T-helper 1 cell treated with Interleukin-12 subunit alpha and Interleukin-12 subunit beta and Interleukin-4 antibody, amounts not matched to agents 30 ng/mL and 1 ng/mL, for 36 hours (primary cell): ENCODE measurements around the gene KIAA1614. TPM values are rescaled to one million over a fixed set of nuclear protein-coding genes. Genes with fewer than 3 reads are reported as not detected.

ENCODE experiments used
- intact Hi-C: fragments of 100-400 bp; cut with micrococcal nuclease; formaldehyde crosslinking; loops from one replicate; pipeline ENCODE4 v1.15.1; 2024
- total RNA-seq: library from RNA; stranded (reverse); gene quantifications from 2 replicates; pipeline ENCODE4 v1.2.3, GENCODE V29; 2022

The KIAA1614 gene, protein sequence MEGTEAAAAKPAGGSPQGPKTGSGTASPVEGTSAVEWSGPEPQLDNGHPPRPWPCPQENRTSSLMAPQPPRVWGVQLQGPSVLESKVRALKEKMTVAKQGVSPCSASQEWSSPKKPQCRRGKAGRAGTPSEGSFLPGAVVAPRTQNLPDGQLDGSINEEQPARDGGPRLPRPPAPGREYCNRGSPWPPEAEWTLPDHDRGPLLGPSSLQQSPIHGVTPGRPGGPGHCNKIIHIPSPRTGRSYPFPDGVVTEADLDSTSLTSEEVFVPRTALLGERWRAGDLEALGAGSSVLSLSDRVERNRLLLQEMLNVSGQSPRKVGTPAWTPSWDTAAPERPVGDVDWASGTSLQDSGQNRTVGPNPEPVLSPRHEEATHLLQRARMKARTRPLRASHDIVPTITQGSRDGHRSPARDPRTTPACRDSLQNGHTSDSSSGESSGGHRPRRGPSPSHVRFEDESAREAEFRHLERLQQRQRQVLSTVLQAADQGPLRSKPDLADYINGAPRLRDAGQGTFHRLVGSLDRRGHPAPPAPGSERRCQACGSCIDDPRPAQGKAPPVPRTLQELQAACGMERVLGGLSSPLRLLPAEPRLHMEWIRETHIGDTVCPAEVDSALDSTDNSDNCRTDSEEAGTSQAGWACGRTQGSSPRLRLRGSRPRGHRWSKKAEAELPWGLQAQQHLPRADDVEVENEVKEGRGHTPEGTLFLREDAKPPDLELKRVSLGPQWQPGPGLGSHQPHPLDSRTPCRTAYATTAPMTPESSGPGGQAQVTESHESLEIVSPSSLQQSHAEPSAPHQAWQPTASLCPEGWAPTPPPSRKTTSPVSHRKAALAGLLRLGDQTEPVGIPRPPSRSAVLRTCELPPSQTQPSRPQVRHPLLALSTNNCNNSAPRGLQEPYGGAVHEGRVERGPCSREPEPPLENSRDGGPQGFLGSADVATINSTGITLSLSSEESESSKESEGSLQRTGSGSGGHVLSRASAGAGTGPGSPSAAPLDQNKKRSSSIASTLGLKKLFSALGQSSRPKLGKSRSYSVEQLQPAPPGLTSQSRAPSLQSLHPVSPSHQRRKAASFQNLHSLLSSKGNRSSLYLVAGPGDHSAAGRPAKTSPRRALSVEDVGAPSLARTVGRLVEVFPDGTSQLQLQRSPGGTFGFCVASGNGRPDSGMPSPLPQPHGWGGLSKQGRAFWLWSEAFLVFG
- 0.37 and 0.76 TPM in 2 replicates for total RNA-seq

DNA sequence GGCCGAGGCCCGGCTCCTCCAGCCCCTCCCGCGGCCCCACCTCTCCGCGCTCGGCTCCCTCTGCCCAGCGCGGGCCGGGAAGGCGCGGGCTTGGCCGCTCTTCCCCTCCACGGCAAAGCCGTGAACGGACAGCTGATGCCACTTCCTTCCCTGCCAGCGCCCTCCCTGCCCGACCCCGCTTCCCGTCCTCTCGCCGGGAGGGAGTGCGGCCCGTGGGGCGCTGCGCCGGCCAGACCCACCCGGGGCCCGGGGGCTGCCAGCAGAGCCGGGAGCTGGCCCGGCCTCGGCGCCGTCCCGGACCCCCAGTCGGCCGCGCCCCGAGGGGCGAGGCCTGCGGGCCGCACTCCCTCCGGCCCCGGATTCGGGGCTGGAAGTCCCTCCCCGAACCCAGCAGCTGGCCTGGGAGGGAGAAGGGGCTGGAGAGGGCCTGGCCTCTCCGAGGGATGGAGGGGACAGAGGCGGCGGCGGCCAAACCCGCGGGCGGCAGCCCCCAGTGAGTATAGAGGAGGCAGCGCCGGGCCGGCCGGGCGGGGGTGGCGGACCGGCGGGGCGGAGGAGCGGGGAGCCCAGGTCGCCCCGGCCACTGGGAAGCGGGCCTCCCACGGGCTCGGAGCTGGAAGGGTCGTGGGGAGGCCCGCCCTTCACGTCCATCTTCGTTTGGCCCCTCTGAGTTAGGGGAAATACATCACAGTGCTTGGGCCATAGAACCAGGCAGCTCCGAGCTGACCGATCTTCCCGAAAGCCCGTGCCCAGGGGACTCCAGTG is at the start of gene KIAA1614:
KIAA1614 (plus strand) TSS at position 97 of the 765 bp plus-strand sequence; CDS start at position 444, 347 bp downstream.
- intact Hi-C loops = no loop called here

DNA sequence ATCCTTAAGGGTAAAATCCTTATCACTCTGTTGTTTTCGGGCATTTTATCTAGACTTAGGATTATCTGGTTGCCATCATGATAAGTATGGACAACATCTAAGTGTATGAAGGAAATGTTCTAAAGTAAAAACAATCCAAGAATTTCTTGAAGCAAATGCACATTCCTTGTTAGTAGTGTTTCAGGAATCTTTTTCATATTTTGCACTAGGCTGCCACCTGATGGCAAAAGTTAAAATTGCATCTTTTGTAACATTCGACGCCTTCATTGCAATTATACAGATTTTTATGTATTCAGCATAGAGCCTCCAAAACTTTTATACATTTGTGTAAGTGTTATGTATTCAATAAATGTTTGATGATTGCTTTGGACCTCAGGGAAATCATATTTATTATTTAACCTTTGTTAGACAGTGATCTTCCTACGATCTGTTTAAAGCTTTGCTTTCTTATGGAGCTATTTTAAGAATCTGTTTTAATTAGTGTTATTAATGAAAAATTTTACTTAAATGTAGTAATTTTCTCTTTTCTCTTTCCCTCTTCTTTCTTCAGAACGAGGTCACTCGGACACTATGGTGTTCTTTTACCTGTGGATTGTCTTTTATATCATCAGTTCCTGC is 49.4 kb upstream of the KIAA1614 start:
- intact Hi-C loops = loop anchor here (5.0 kb wide), 3 partner anchors 86 to 304 kb away; partner anchors contain the start of gene XPR1

DNA sequence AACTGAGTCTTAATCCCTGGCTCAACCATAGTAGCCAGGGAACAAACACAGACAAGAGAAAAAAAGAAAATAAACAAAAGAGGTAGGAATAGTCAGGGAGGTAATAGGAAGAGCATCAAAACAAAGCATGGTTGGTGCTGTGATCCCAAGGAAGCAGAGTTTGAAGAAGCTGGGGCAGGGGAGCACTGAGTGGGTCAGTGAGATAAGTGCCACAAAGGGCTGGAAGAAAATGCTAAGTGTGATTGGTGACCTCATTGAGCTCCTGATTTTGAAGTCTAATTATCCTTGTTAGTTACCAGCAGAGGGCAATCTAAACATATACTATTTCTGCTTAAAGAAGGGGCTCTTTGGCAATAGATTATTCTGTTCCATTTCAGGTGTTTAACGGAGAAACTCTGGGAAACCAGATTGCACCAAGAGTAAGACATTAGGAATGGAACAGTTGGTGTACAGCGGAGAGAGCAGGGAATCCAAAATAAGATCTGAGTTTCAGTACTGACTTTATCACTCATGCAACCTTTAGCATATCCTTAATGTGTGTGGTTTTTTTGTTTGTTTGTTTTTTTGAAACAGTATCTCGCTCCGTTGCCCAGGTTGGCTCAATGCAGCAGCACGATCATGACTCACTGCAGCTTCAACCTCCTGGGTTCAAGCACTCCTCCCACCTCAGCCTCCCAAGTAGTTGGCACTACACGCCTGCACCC is 30.7 kb upstream of the KIAA1614 start:
- intact Hi-C loops = loop anchor here (1.0 to 5.0 kb wide), 7 partner anchors 100 to 540 kb away; no protein-coding TSS in a partner anchor

DNA sequence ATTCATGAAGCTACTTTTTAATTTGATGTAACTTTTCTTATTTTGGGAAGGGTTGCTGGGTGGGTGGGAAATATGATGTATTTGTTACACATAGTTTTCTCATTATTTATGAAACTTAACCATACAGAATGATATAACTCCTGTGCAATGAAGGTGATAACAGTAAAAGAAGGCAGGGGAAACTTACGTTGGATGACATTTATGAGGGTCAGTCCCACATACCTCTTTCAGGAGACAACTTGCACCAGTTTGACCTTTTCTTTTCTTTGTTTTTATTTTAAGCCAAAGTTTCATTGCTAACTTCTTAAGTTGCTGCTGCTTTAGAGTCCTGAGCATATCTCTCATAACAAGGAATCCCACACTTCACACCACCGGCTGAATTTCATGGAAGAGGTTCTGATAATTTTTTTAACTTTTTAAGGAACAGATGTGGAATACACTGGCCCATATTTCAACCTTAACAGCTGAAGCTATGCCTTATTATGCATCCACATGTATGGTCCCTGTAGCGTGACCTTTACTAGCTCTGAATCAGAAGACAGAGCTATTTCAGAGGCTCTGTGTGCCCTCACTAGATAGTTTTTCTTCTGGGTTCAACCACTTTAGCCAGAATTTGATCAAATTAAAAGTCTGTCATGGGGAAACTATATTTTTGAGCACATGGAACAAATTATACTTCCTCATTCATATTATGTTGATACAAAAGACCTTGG is 28.0 kb upstream of the KIAA1614 start:
- intact Hi-C loops = loop anchor here (5.0 kb wide), 2 partner anchors 98 to 538 kb away; no protein-coding TSS in a partner anchor

DNA sequence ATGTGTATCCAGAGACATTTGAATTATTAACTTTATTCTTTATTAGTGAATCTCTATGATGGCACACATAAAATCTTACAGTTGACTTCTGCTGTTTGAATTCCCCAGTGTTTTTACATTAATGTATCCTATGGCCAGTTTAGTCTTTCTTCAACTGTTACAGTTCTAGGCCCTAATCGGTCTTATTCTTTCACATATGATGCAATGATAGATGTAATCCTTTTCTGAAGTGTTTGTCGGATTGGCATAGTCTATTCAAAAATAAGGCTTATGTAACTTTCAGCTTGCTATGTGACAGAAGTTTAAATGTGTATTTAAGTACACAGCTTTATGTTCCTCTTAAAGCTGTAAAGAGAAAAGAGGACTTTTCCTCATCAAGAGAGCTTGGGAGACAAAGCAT is 26.4 kb upstream of the KIAA1614 start:
- intact Hi-C loops = no loop called here

DNA sequence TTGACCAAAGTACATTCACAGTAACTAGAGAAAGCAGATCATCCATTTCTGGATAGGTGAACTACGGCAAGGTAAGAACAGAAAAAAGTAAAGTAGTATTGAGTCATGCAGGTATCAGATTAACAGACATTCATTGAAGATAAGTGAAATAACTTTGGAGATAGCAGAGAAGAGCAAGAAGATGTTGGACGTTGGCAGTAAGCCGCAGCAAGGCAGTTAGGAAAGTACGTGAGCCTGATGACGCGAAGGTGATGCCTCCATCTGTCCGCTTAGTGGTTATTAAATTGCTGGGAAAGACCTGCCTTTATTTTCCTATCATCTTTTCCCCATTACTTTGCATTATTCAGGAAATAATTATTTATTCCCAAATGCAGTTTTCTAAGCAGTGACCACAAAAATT is 24.9 kb upstream of the KIAA1614 start:
- intact Hi-C loops = no loop called here

DNA sequence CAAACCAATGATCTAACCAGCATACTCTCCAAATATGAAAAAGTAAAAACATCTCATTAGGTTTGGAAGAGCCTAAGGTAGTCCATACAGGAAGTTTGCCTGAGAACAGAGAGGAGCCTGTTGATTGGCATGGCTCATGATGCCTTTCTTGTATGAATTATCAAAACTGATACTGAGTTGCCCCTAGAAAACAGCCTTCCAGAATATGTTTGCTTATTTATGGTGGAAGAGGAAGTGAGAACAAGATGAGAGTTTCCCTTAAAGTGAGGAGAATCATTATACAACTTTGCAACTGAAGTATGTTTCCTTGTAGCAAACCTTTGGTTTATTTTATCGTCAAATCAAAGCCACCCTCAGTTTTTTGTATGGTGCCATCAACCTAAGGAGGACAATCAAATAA is 23.8 kb upstream of the KIAA1614 start:
- intact Hi-C loops = no loop called here

DNA sequence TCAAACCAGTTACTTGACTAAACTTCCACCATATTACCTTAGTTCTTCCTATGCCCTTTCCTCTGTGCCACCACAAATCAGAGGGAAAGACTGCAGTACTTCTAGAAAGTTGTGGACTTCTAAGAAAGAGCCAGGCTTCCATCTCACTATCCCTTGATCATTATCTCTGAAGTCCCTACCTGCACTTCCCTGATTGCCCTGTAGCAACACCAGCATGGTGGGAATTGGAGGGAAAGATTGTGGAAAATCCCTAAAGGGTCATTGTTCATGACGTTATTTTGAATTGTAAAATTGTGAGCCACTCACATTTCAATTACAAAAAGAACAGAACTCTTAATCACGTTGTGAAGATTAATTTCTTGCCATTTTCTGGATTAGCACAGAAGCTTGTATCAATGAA is 23.4 kb upstream of the KIAA1614 start:
- intact Hi-C loops = no loop called here

DNA sequence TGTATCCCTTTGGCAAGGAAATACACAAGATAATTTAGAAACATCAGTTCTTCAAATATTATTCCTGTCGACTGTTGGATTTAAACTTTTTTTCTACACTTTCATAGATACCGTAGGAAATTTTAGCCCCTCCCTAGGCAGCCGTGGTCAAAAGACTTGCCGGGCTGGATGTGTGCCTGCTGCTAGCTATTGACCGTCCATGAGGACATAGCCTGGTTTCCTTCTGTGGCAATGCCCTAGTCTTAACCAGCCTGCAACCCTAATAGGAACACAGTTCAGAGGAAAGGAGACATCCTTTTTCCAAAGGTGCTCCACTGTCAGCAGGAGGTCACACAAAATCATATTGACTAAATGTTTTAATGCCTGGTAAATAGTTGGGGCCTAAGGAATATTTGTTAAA is 20.4 kb upstream of the KIAA1614 start:
- intact Hi-C loops = no loop called here

DNA sequence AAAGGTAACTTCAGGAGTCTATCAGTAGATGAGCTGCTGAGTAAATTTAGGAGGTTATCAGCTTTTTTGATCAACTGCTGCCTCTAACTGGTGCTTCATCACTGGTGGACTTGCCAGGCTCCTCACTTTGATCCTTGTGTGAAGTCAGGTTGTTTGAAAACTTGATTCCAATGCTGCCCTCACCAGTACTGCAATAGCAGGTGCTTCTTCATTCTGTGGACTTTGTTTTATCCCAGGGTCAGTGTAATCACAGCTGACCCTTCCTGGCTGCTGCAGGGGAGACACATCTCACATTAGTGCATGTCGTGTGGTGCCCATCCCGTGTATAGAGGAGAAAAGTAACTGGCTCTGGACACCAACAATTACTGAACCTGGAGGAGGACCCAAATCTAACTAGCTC is 20.0 kb upstream of the KIAA1614 start:
- intact Hi-C loops = no loop called here

DNA sequence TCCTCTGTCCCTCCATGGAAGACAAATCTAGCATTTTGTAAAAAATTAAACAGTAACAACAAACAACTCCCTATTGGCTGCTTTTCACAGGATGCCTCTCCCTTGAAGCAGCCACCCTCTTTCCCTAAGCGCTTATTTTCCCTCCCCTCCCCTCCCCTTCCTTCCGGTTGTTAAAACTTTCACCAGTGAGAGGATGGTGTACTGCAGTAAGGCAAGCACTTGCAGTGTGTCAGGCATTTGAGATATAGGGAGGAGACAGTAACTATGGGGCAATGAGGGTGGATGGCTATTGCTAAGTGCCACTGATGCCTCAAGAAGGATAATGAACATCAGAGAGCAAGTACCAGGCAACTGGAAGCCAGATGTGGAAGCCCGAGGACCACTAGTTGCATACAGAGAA is 19.1 kb upstream of the KIAA1614 start:
- intact Hi-C loops = no loop called here

DNA sequence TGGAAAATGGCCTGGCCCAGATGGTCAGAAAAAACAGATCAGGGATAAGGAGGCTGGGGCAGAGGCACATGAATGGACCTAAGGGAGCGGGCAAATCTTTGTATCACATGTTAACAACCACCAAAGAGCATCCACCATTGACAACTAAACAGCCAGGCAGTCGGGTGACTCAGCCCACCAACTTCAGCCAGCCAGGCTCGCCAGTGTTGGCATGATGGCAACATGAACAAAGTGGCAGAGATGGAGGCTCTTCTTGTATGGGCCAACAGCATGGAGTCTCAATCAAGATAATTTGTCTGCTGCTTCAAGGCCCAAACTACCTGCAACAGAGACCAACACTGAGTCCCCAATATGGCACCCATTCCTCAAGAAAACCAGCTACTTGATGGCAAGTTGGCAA is 16.5 kb upstream of the KIAA1614 start:
- intact Hi-C loops = no loop called here

DNA sequence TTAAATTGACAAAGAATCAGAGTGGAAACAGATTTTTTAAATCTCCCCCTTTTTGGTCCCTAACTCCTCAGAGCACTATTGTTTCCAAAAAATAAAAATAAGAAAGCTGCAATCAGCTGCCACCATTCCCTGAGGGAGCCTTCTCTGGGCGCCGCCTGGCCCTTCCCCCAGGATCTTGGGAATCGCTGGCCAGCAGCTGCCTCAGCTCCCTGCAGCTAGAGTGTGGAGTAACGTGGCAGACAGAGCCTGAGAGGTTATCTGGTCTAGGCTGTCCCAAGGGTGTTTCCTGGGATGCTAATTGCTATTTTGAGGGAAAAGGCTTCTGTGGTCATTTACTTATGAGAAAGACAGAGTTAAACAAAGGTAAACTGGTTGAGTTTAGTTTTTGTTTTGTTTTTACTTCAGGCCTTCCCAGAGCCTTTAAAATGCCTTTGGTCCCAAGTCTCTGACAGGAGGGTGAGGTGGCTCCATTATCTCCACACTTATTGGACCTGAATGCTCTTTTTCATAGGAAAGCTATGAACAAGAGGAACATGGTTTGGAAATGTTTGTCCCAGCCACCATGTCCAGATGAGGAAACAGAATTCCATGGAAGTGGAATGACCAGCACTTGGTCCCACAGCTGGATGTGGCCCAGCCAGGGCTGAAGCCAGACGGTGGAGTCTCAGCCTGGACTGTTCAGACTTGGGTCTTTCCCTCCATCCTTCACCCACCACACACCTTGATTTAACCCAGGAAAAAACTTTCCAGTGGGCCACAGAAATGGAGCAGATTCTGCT is 14.1 kb upstream of the KIAA1614 start:
- intact Hi-C loops = no loop called here

DNA sequence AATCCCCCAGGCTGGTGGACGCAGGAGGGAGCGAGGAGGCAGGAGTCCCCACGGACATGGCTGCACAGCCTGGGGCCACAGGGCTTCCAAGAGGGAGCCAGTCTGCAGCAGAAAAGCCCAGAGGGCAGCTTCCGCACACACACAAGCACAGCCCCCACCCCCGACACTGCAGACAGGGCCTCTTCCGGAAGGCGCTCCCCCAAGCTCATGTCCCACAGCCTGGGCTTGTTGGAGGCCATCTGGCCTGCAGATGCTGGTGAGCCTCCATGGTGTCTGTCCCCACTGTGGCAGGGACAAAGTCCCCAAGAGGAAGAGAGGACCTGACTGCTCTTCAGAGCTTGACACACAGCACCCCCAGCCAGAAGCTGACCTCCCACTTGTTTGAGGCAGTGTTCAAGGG is 13.4 kb upstream of the KIAA1614 start:
- intact Hi-C loops = no loop called here

DNA sequence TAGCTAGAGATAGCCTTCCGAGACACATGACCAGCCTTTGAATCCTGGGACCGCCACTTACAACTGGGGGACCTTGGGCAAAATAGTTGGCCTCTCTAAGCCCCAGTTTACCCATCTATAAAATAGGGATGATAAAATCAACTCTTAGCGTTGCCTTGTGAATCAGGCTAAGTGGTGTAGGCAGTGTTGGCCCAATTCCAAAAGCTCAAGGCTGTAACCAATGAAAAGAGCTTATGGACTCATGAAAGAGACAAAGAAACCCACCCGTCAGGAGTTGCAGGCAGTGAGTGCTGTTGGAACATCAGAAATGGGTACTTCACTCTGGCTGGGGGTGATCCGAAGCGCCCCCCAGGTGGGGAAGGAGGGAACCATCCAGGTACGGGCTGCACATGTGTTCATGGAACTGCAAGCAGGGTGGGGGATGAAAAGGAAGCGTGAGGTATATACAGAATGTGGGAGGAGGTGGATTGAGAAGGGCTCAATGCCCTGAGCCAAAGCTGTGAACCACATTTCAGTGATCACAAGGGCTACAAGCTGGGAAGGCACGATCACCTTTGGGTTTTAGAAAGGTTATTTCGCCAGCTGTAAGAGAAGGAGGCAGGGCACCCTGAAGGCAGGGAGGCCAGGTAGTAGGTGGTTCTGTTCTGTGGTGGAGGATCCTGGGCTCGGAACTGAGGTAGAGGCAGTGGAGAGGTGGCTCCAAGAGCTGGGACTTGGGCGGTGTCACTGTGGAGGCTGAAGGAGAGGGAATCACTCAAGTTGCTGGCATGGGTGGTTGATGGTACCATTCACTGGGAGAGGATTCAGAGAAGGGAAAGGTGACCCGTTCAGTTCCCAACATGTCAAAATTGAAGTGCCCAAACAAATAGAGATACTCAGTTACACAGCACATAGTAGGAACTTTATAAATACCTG is 11.4 kb upstream of the KIAA1614 start:
- intact Hi-C loops = no loop called here

DNA sequence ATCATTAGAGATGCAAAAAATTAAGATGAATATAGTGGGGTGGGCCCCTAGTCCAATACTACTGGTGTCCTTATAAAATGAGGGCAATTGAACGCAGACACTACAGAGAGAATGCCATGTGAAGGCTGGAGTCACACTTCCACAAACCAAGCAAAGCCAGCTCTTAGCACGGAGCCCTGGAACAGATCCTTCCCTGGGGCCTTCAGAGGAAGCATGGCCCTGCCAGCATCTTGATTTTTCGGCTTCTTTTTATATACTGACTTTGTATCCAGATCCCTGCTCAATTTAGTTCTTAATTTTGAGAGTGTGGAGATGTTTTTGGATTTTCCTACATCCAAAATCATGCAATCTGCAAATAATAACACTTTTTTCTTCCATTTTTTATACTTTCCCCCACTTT is 10.2 kb upstream of the KIAA1614 start:
- intact Hi-C loops = no loop called here

DNA sequence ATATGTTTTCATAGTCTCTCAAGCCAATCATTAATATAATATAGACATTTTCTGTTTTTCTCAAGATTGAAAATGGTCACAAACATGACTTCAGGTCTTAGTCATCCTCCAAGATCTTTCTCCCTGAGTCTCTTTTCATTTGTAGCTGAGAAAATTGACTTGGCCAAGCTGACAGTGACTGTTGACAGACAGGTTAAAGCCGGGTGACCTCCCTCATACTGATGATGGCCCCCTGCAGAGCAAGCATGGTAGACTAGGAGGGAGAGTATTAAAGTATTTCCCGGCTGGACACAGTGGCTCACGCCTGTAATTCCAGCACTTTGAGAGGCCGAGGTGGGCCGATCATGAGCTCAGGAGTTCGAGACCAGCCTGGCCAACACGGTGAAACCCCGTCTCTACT is 6.8 kb upstream of the KIAA1614 start:
- intact Hi-C loops = loop anchor here (5.0 kb wide), 1 partner anchor 76 kb away; no protein-coding TSS in a partner anchor
